Lower leg skin (tissue), 4 donors: ENCODE measurements around the gene PDK2. TPM values are rescaled to one million over a fixed set of nuclear protein-coding genes. Genes with fewer than 3 reads are reported as not detected.

Source experiments
- DNase-seq, 2 donors: peaks; one replicate each; pipeline ENCODE4 v3.0.0-alpha.2; 2019; ENCODE audit warnings: low spot score in 2 of 2
- H3K4me3 ChIP-seq: fragments of 200-600 bp; sonication (generic); 2 replicates; pipeline ENCODE4 v1.5.1; 2017; ENCODE audit warnings: mild to moderate bottlenecking, low read depth; ENCODE audit not compliant: poor library complexity, severe bottlenecking
- POLR2A ChIP-seq, 2 donors: fragments of 450-650 bp; IDR thresholded peaks; one replicate each; pipeline ENCODE4 v1.6.1; 2016 to 2017; ENCODE audit warnings: antibody characterized with exemption in 2 of 2, mild to moderate bottlenecking in 1 of 2, moderate library complexity in 1 of 2
- WGBS, 2 donors: methylation state at CpG; one replicate each; pipeline ENCODE4 v1.1.5; 2018; 5-methylcytosine and 5-hydroxymethylcytosine counted together
- intact Hi-C: fragments of 100-400 bp; cut with DNase I; formaldehyde crosslinking; loops from one replicate; pipeline ENCODE4 v1.15.0; 2023; ENCODE audit warnings: low total_unique reads
- total RNA-seq, 4 donors: library from RNA; depleted of rRNA; stranded (reverse); fragments of >200 nt; gene quantifications; one replicate each; pipeline ENCODE4 v1.1.0, GENCODE V29; 2016
- TF ChIP-seq, protein P1 (sequence below), 3 donors: fragments of 450-650 bp; IDR thresholded peaks; one replicate each; pipeline ENCODE4 v1.5.1; 2016; ENCODE audit warnings: antibody characterized with exemption in 3 of 3, mild to moderate bottlenecking in 3 of 3, moderate library complexity in 2 of 3

The PDK2 gene
- total RNA-seq, result 10 to 100 TPM; 35.6 to 86.6 (median 57.0) TPM

DNA sequence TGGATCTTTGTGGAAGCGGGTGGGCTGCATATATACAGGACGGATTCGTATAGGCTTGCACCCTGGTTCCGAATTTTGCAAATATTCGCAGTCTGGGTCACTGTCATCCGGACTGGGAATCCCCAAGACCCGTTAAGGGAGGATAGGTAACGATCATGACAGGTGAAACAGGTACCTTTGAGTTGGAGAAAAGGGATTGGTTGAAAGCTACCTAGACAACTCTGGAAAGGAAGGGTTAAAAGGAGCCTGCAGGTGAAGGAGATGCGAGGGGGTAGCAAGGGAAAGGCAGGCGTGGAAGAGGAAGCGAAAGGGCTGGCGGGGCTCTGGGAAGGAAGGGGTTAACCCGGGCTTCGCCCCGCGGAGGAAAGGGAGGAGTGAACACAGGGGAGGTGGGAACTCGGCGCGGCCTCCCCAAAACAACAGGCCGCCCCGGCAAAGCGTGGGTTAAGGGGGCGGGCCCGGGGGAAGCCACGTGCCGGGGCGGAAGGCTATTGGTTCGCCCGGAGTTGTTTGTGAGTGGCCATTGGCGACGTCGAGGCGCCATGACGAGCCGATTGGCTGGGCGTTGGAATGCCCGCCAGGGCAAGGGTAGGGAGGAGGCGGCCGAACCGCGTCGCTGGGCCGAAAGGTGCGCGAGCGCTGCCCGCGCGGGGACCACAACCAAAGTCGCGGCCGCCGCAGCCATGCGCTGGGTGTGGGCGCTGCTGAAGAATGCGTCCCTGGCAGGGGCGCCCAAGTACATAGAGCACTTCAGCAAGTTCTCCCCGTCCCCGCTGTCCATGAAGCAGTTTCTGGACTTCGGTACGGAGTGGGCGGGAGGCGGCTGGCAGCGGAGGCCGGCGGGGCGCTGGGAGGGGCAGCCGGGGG is at the start of gene PDK2:
Gene PDK2 (plus strand): TSS at position 599 of the 867 bp plus-strand sequence. CDS start 85 bp downstream, at position 684.
- H3K4me3 ChIP-seq, result peak within 1 kb of the TSS; percentile 91
- WGBS, 2 donors, result 0% methylated on average over 53 to 68 of the region's 68 CpGs
- TF ChIP-seq, protein P1, sequence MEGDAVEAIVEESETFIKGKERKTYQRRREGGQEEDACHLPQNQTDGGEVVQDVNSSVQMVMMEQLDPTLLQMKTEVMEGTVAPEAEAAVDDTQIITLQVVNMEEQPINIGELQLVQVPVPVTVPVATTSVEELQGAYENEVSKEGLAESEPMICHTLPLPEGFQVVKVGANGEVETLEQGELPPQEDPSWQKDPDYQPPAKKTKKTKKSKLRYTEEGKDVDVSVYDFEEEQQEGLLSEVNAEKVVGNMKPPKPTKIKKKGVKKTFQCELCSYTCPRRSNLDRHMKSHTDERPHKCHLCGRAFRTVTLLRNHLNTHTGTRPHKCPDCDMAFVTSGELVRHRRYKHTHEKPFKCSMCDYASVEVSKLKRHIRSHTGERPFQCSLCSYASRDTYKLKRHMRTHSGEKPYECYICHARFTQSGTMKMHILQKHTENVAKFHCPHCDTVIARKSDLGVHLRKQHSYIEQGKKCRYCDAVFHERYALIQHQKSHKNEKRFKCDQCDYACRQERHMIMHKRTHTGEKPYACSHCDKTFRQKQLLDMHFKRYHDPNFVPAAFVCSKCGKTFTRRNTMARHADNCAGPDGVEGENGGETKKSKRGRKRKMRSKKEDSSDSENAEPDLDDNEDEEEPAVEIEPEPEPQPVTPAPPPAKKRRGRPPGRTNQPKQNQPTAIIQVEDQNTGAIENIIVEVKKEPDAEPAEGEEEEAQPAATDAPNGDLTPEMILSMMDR (IDR thresholded peaks at IDR 0.05), result no peak
- no peak for TF ChIP-seq POLR2A (IDR thresholded peaks at IDR 0.05)
- intact Hi-C loops, result no loop called here
- peak; percentile 97 to 99 for DNase-seq

DNA sequence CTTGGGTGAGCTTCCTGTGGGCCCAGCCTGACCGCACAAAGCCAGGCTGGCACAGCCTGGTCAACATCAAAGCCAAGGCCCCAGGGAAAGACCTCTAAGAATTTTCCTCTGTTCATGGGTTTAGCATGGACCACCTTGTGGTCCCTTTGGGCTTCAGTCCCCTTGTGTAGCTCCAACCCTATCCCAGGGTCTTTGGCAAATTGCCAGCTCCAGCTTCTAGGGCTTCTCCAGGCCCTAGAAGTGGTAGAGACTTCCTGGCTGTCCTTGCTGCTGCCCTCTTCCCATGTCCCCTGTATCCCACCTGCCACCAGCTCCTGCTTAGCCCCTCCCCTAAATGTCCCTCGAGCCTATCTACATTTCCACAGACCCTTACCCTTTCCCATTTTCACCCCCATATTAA is 49.0 kb upstream of the PDK2 start:
- WGBS, 2 donors, result 74 to 81% methylated on average over 2 of the region's 2 CpGs
- DNase-seq, result no peak
- intact Hi-C loops, result no loop called here
- TF ChIP-seq POLR2A (IDR thresholded peaks at IDR 0.05), result no peak
- TF ChIP-seq, protein P1 (IDR thresholded peaks at IDR 0.05), result no peak
- H3K4me3 ChIP-seq, result no peak overlapping the region

DNA sequence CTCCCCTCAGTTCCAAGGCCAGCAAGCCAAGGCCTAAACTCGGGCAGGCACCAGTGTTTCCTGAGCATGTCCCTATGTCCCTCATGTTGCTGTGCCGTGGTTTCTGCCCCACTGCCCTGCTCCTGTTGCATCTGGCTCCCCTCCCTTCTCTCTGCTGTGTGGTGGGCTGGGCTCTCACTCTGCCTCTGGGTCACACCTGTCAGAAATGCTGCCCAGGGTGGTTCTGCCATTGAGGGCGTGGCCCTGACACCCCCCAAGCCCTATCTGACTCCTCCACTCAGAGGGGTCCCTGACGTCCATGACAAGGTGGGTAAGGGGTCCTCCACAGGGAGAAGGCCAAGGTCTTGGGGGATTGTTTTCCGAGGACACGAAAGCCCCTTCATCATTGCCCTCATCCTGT is 48.5 kb upstream of the PDK2 start:
- WGBS, 2 donors, result 76 to 85% methylated on average over 6 of the region's 6 CpGs
- TF ChIP-seq, protein P1 (IDR thresholded peaks at IDR 0.05), result no peak
- no peak for TF ChIP-seq POLR2A (IDR thresholded peaks at IDR 0.05)
- intact Hi-C loops, result no loop called here
- DNase-seq, result no peak
- no peak overlapping the region for H3K4me3 ChIP-seq

DNA sequence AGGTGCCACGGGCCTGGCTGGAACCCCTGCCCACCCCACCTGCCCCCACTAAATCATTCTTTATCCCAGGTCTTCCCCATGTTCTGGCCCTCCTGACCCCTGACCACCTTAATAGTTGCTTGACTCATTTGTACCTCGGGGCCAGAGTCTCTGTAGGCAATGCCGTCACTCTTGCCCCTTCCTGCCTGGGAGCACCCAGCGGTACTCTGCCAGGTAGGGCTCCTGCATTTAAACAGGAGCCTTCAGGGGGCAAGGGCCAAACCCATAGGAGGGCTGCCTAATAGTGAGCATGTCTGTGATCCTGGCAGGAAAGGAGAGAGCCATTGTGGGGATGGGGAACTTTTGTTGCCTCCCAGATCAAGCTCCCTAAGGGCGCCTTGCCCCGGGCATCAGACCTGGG is 48.1 kb upstream of the PDK2 start:
- TF ChIP-seq, protein P1 (IDR thresholded peaks at IDR 0.05), result no peak
- TF ChIP-seq POLR2A (IDR thresholded peaks at IDR 0.05), result no peak
- 71 to 73% methylated on average over 6 of the region's 6 CpGs for WGBS, 2 donors
- no peak for DNase-seq
- intact Hi-C loops, result no loop called here
- no peak overlapping the region for H3K4me3 ChIP-seq

DNA sequence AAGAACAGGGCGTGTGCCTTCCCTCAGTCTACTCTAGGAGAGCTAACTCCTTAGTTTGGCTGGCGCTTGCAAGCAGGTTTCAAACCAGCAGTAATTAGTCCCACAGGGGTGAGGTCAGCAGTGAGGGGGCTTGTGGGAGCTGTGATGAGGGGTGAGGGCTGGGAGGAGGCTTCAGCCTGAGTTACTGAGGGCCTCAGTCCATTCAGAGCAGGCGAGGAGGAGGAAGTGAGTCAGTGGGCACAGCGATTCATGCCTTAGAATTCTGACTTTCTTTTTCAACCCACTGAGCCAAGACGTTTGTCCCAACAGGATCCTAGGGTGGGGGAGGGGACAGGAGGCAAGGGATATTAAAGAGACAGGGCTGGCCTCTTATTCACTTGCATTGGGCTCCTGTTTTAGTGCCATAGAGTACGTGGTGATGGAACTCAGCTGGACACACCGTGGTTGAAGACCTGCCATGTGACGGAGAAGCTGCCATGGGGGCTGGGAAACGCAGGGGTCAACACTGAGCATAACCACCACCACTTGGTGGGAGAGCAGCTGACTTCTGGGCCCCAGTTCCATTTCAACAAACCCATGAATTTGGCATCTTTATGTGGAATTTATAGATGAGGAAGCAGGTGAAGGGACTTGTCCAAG is 47.5 kb upstream of the PDK2 start:
- H3K4me3 ChIP-seq, result no peak overlapping the region
- DNase-seq, result no peak
- intact Hi-C loops, result no loop called here
- 50 to 51% methylated on average over 9 of the region's 9 CpGs for whole genome bisulfite sequencing, 2 donors
- TF ChIP-seq POLR2A (IDR thresholded peaks at IDR 0.05), result no peak
- TF ChIP-seq, protein P1 (IDR thresholded peaks at IDR 0.05), result no peak
